OCI-LY7 (cell line): Measurements from ENCODE around the gene CYP2C9. TPM values are rescaled to one million over a fixed set of nuclear protein-coding genes. Genes with fewer than 3 reads are reported as not detected.
"Not testable (repeated sequence)": the region's sequence is repeated elsewhere in the genome, so short reads cannot be mapped to it uniquely, and the experiment has no call there.

Experiments used
- BruUV-seq: library from RNA; stranded (reverse); fragments of 400-500 nt; replicated peaks from 2 replicates; lab custom pipeline; 2021; lab: Mats Ljungman, UMichigan
- CTCF ChIA-PET: fragments of 300-600 bp; sonication (Branson Sonifier 250); formaldehyde crosslinking; loops from one replicate; lab custom pipeline; 2022; ENCODE audit warnings: antibody characterized with exemption; ENCODE audit not compliant: unreplicated experiment; lab: Charles Lee
- POLR2A ChIA-PET: fragments of 300-600 bp; sonication (Branson Sonifier 250); formaldehyde crosslinking; loops from one replicate; lab custom pipeline; 2022; ENCODE audit warnings: antibody characterized with exemption; lab: Charles Lee
- DNase-seq: peaks from one replicate; pipeline ENCODE4 v3.0.0-alpha.2; 2015; ENCODE audit warnings: low spot score
- H2AFZ ChIP-seq: fragments of 200-600 bp; sonication (generic), shearing (Covaris generic); 2 replicates; pipeline ENCODE4 v1.6.1; 2014; ENCODE audit warnings: mild to moderate bottlenecking, antibody characterized with exemption, low read length, moderate library complexity
- H3K27ac ChIP-seq: fragments of 200-600 bp; sonication (generic); 2 replicates; pipeline ENCODE4 v1.5.1; 2014; ENCODE audit warnings: mixed run types, low read depth, mild to moderate bottlenecking, moderate library complexity, low read length, inconsistent platforms; ENCODE audit not compliant: poor library complexity, severe bottlenecking
- H3K36me3 ChIP-seq: fragments of 200-600 bp; sonication (generic); 2 replicates; pipeline ENCODE4 v1.6.1; 2014; ENCODE audit warnings: mild to moderate bottlenecking, antibody characterized with exemption, low read length, moderate library complexity, mixed read lengths; ENCODE audit not compliant: insufficient read depth
- H3K4me1 ChIP-seq: fragments of 200-600 bp; sonication (generic); 2 replicates; pipeline ENCODE4 v1.5.1; 2014; ENCODE audit warnings: mild to moderate bottlenecking, low read length; ENCODE audit not compliant: insufficient read depth, poor library complexity, severe bottlenecking
- H3K4me2 ChIP-seq: fragments of 200-600 bp; sonication (generic); 2 replicates; pipeline ENCODE4 v1.6.1; 2014; ENCODE audit warnings: mild to moderate bottlenecking, low read length
- H3K4me3 ChIP-seq: fragments of 200-600 bp; sonication (generic); 2 replicates; pipeline ENCODE4 v1.5.1; 2014; ENCODE audit warnings: mild to moderate bottlenecking, low read depth, low read length; ENCODE audit not compliant: poor library complexity, severe bottlenecking
- H3K79me2 ChIP-seq: fragments of 200-600 bp; sonication (generic); 2 replicates; pipeline ENCODE4 v1.6.1; 2016; ENCODE audit warnings: low read depth, mild to moderate bottlenecking, low read length, moderate library complexity, mixed read lengths; ENCODE audit not compliant: insufficient read depth
- H3K9me2 ChIP-seq: fragments of 200-600 bp; sonication (generic); 2 replicates; pipeline ENCODE4 v1.6.1; 2016; ENCODE audit warnings: mild to moderate bottlenecking, low read length, mixed read lengths; ENCODE audit not compliant: insufficient read depth
- H3K9me3 ChIP-seq: fragments of 200-600 bp; sonication (generic); 2 replicates; pipeline ENCODE4 v1.6.1; 2014; ENCODE audit warnings: mild to moderate bottlenecking, mixed run types, low read length, mixed read lengths
- H4K20me1 ChIP-seq: fragments of 200-600 bp; sonication (generic); 2 replicates; pipeline ENCODE4 v1.6.1; 2014; ENCODE audit warnings: mild to moderate bottlenecking, antibody characterized with exemption, low read length, moderate library complexity, mixed read lengths; ENCODE audit not compliant: insufficient read depth
- CTCF ChIP-seq: fragments of 200-600 bp; sonication (generic); conservative IDR thresholded peaks from 2 replicates; pipeline ENCODE4 v1.5.1; 2014; ENCODE audit warnings: mild to moderate bottlenecking, antibody characterized with exemption, low read length, moderate library complexity, mixed read lengths
- EZH2phosphoT487 ChIP-seq: fragments of 200-600 bp; sonication (generic); IDR thresholded peaks from 2 replicates; pipeline ENCODE4 v1.6.1; 2018; ENCODE audit warnings: low read depth, borderline replicate concordance, mild to moderate bottlenecking, mixed run types, antibody characterized with exemption, low read length, moderate library complexity, mixed read lengths
- intact Hi-C: fragments of 100-400 bp; cut with micrococcal nuclease; formaldehyde crosslinking; loops from one replicate; pipeline ENCODE4 v1.10.0; 2022; ENCODE audit not compliant: unreplicated experiment
- total RNA-seq, 2 experiments: library from RNA; depleted of rRNA in 1 of 2; stranded (reverse); fragments of >200 nt in 1 of 2; shearing (Covaris generic) in 1 of 2; gene quantifications; 2 replicates each; pipeline ENCODE4 v1.2.3, GENCODE V29; 2014 to 2022

Gene CYP2C9
- total RNA-seq, 2 experiments from 2014 or later, result not detected

GRCh38 chr10:94902080-94902479 lies 36.4 kb upstream of the CYP2C9 start:
- TF ChIP-seq EZH2phosphoT487, result no peak
- TF ChIP-seq CTCF, result no peak
- no peak overlapping the region for H3K27ac ChIP-seq
- no TSS peak for BruUV-seq
- H3K79me2 ChIP-seq, result no peaks in the 10 kb centered on the region
- H3K4me3 ChIP-seq, result no peak overlapping the region
- no peaks in the 10 kb centered on the region for H3K36me3 ChIP-seq
- no peaks in the 10 kb centered on the region for H3K9me2 ChIP-seq
- DNase-seq, result no peak
- H4K20me1 ChIP-seq, result no peaks in the 10 kb centered on the region
- ChIA-PET CTCF (no interaction called here), POLR2A (no interaction called here)
- H3K4me1 ChIP-seq, result no peaks in the 10 kb centered on the region
- no peak overlapping the region for H2AFZ ChIP-seq
- no peak overlapping the region for H3K4me2 ChIP-seq
- intact Hi-C loops, result no loop called here
- 0 out of 2 replicates have a peak, but pooled peaks cover 3% of the 10 kb centered on the region for H3K9me3 ChIP-seq

DNA sequence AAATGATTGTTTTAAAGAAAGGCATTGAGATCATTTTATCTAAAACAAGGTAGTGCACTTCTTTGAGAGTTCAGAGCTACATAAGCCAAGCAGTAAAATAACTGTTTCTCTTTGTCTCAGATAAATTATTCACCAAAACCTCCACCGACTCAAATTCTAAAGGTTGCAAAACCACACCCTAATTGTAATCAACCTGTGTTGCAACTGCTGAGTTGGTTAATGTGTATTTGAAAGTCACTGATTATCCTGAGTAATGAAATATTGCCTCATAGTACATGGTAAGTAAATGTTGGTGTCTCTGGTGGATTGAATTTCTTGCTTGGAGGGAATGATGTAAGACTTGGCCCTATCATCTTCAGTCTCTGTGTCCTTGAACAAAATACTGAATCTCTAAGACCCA lies 35.9 kb upstream of the CYP2C9 start:
- Histone ChIP-seq H3K27ac (no peak overlapping the region), H3K4me3 (no peak overlapping the region), H3K4me1 (no peaks in the 10 kb centered on the region), H3K9me2 (no peaks in the 10 kb centered on the region), H3K79me2 (no peaks in the 10 kb centered on the region), H2AFZ (no peak overlapping the region), H3K36me3 (no peaks in the 10 kb centered on the region), H3K4me2 (no peak overlapping the region), H4K20me1 (no peaks in the 10 kb centered on the region), H3K9me3 (0 out of 2 replicates have a peak, but pooled peaks cover 4% of the 10 kb centered on the region)
- TF ChIP-seq CTCF (no peak), EZH2phosphoT487 (no peak)
- BruUV-seq, result no TSS peak
- CTCF ChIA-PET, result no interaction called here
- POLR2A ChIA-PET, result no interaction called here
- DNase-seq, result no peak
- intact Hi-C loops, result no loop called here

- H3K4me1 ChIP-seq, H2AFZ ChIP-seq, BruUV-seq, CTCF ChIA-PET, H3K27ac ChIP-seq, intact Hi-C loops, POLR2A ChIA-PET, DNase-seq, H3K36me3 ChIP-seq, H3K4me3 ChIP-seq, H3K9me3 ChIP-seq, H4K20me1 ChIP-seq, H3K4me2 ChIP-seq, H3K79me2 ChIP-seq, H3K9me2 ChIP-seq: not testable (repeated sequence)
Observed at GRCh38 chr10:94904506-94905148, 33.8 kb upstream of the CYP2C9 start.
